Fibroblast of lung (primary cell): ENCODE measurements around the gene SMIM24. TPM values are rescaled to one million over a fixed set of nuclear protein-coding genes. Genes with fewer than 3 reads are reported as not detected.

Source experiments
- DNase-seq, 2 donors: peaks; one replicate each; pipeline versions ENCODE4 v3.0.0 to v3.0.0-alpha.2; 2010; ENCODE audit warnings: low read depth in 2 of 2
- H2AFZ ChIP-seq: 2 replicates; pipeline ENCODE4 v1.5.1; 2012; ENCODE audit warnings: low read length, control low read depth, inconsistent platforms
- H3K27ac ChIP-seq: 2 replicates; pipeline ENCODE4 v1.5.1; 2011; ENCODE audit warnings: low read length, control low read depth; ENCODE audit not compliant: insufficient read depth
- H3K27me3 ChIP-seq: 2 replicates; pipeline ENCODE4 v1.5.1; 2011; ENCODE audit warnings: mild to moderate bottlenecking, low read length; ENCODE audit not compliant: control insufficient read depth, insufficient read depth
- H3K36me3 ChIP-seq: 2 replicates; pipeline ENCODE4 v1.5.1; 2011; ENCODE audit warnings: low read length; ENCODE audit not compliant: control insufficient read depth, insufficient read depth
- H3K4me1 ChIP-seq: 2 replicates; pipeline ENCODE4 v1.5.1; 2011; ENCODE audit warnings: low read length; ENCODE audit not compliant: control insufficient read depth, insufficient read depth; ENCODE audit errors: extremely low read depth
- H3K4me2 ChIP-seq: 2 replicates; pipeline ENCODE4 v1.5.1; 2011; ENCODE audit warnings: low read length, control low read depth; ENCODE audit not compliant: insufficient read depth; ENCODE audit errors: extremely low read depth
- H3K4me3 ChIP-seq, 4 experiments: fragments of 200-600 bp in 1 of 4; sonication (generic) in 1 of 4; replicated peaks in 1 of 4; 2 replicates each; pipeline ENCODE4 v1.5.1; 2011 to 2016; ENCODE audit warnings: low read length in 4 of 4, low read depth in 3 of 4, mild to moderate bottlenecking in 3 of 4, control low read depth in 2 of 4, inconsistent platforms in 1 of 4, mixed read lengths in 1 of 4; ENCODE audit not compliant: insufficient read depth in 1 of 4; ENCODE audit errors: control extremely low read depth in 1 of 4
- H3K79me2 ChIP-seq: 2 replicates; pipeline ENCODE4 v1.5.1; 2012; ENCODE audit warnings: mild to moderate bottlenecking, low read length, inconsistent platforms; ENCODE audit not compliant: control insufficient read depth, insufficient read depth
- H3K9ac ChIP-seq: 2 replicates; pipeline ENCODE4 v1.5.1; 2011; ENCODE audit warnings: mild to moderate bottlenecking, low read length, control low read depth; ENCODE audit not compliant: insufficient read depth
- H3K9me3 ChIP-seq: 2 replicates; pipeline ENCODE4 v1.5.1; 2012; ENCODE audit warnings: low read depth, low read length; ENCODE audit not compliant: control insufficient read depth, insufficient read depth
- H4K20me1 ChIP-seq: 2 replicates; pipeline ENCODE4 v1.5.1; 2011; ENCODE audit warnings: low read length; ENCODE audit not compliant: control insufficient read depth, insufficient read depth; ENCODE audit errors: extremely low read depth
- EZH2 ChIP-seq: IDR thresholded peaks from 2 replicates; pipeline ENCODE4 v1.5.1; 2012; ENCODE audit warnings: low read length, control low read depth, mild to moderate bottlenecking; ENCODE audit errors: missing control alignments
- polyA plus RNA-seq, 2 donors: library from polyadenylated mRNA; depleted of rRNA in 1 of 2; stranded (reverse) in 1 of 2; unstranded in 1 of 2; fragments of >200 nt; gene quantifications; 2 replicates each; pipeline ENCODE4 v1.2.1, GENCODE V29; 2011 to 2012; ENCODE audit warnings: missing spikeins in 1 of 2
- total RNA-seq: library from RNA; depleted of rRNA; stranded (reverse); fragments of >200 nt; gene quantifications from 2 replicates; pipeline ENCODE4 v1.2.1, GENCODE V29; 2014
- TF ChIP-seq, protein P1 (sequence below), 2 donors: IDR thresholded peaks in 1 of 2; conservative IDR thresholded peaks in 1 of 2; 1 replicate in 1 of 2; 2 replicates in 1 of 2; pipeline ENCODE4 v1.5.1; 2011 to 2012; ENCODE audit warnings: low read length in 2 of 2, control low read depth in 1 of 2, inconsistent platforms in 1 of 2, low read depth in 1 of 2, mild to moderate bottlenecking in 1 of 2

Gene SMIM24
- total and polyA plus RNA-seq, 2 donors (not counting 1 experiment from before 2014, with no cell fraction given) = not detected

DNA sequence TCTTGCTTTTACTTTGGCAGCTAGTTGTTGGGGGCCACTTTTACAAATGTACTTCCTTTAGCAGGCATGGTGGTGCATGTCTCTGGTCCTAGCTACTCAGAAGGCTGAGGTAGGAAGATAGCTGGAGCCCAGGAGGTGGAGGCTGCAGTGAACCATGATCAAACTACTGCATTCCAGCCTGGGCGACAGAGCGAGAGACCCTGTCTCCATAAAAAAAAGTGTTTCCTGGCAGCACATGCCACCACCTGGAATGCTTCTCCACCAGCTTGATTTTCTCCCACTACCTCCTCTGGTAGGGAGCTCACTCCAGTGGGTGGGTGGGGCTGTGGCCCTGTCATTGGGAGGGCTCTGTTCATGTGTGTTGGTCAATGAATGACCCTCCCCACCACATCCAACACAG lies 38.3 kb upstream of the SMIM24 start:
- Histone ChIP-seq H3K9ac (no peak overlapping the region), H3K4me3 (no peak overlapping the region), H3K79me2 (peaks cover 78% of the 10 kb centered on the region), H3K9me3 (no peaks in the 10 kb centered on the region), H2AFZ (no peak overlapping the region), H3K4me2 (no peak overlapping the region), H3K36me3 (peaks cover 15% of the 10 kb centered on the region), H3K27me3 (no peaks in the 10 kb centered on the region), H4K20me1 (no peaks in the 10 kb centered on the region), H3K27ac (no peak overlapping the region), H3K4me1 (peaks cover 18% of the 10 kb centered on the region)
- no peak for DNase-seq
- TF ChIP-seq, protein P1, sequence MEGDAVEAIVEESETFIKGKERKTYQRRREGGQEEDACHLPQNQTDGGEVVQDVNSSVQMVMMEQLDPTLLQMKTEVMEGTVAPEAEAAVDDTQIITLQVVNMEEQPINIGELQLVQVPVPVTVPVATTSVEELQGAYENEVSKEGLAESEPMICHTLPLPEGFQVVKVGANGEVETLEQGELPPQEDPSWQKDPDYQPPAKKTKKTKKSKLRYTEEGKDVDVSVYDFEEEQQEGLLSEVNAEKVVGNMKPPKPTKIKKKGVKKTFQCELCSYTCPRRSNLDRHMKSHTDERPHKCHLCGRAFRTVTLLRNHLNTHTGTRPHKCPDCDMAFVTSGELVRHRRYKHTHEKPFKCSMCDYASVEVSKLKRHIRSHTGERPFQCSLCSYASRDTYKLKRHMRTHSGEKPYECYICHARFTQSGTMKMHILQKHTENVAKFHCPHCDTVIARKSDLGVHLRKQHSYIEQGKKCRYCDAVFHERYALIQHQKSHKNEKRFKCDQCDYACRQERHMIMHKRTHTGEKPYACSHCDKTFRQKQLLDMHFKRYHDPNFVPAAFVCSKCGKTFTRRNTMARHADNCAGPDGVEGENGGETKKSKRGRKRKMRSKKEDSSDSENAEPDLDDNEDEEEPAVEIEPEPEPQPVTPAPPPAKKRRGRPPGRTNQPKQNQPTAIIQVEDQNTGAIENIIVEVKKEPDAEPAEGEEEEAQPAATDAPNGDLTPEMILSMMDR (conservative IDR thresholded peaks at IDR 0.05 in 1 of 2, IDR thresholded peaks at IDR 0.05 in 1 of 2; ENCODE audit: low read depth in 1 of 2, low read length in 2 of 2) = no peak
- TF ChIP-seq EZH2 = no peak

DNA sequence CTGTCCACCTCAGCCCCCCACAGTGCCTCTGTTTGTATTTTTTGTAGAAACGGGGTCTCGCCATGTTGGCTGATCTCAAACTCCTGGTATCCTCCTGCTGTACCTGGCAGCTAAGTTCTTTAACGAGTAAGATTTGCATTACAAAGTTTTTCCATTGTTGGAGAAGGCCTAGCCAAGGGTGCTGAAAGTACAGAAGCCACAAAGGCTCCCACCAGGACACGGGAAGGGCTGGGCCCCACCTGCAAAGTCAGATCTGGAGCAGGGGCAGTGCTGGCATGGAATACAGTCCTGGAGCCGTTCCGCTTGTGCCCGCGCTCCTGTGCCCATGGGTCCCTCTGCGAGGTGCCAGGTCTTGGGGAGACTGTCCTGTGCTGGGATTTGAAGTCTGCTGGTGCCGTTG lies 37.9 kb upstream of the SMIM24 start:
- Histone ChIP-seq H3K4me3 (no peak overlapping the region), H3K9ac (no peak overlapping the region), H3K27ac (no peak overlapping the region), H2AFZ (no peak overlapping the region), H3K27me3 (no peaks in the 10 kb centered on the region), H3K79me2 (peaks cover 82% of the 10 kb centered on the region), H3K36me3 (peaks cover 11% of the 10 kb centered on the region), H3K9me3 (no peaks in the 10 kb centered on the region), H3K4me1 (peaks cover 18% of the 10 kb centered on the region), H4K20me1 (no peaks in the 10 kb centered on the region), H3K4me2 (no peak overlapping the region)
- DNase-seq = no peak
- no peak for TF ChIP-seq EZH2
- TF ChIP-seq, protein P1 (conservative IDR thresholded peaks at IDR 0.05 in 1 of 2, IDR thresholded peaks at IDR 0.05 in 1 of 2; ENCODE audit: low read depth in 1 of 2, low read length in 2 of 2) = no peak

DNA sequence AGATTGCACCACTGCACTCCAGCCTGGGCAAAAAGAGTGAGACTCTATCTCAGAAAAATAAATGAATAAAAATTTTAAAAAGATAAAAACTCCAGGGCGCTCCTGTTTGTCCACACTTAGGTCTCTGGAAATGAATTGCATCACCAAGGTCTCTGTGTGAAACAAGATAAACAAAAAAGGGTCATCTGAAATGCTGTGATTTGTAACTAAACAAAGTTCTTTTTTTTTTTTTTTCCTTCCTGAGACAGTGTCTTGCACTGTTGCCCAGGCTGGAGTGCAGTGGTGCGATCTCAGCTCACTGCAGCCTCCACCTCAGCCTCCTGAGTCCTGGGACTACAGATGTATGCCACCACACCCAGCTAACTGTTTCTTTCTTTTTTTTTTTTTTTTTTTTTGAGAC lies 37.3 kb upstream of the SMIM24 start:
- Histone ChIP-seq H4K20me1 (no peaks in the 10 kb centered on the region), H3K4me3 (no peak overlapping the region), H3K27ac (no peak overlapping the region), H3K4me1 (peaks cover 18% of the 10 kb centered on the region), H3K4me2 (no peak overlapping the region), H3K9me3 (no peaks in the 10 kb centered on the region), H3K9ac (no peak overlapping the region), H2AFZ (no peak overlapping the region), H3K27me3 (no peaks in the 10 kb centered on the region), H3K36me3 (peaks cover 9% of the 10 kb centered on the region), H3K79me2 (peaks cover 86% of the 10 kb centered on the region)
- no peak for DNase-seq
- TF ChIP-seq EZH2 = no peak
- TF ChIP-seq, protein P1 (conservative IDR thresholded peaks at IDR 0.05 in 1 of 2, IDR thresholded peaks at IDR 0.05 in 1 of 2; ENCODE audit: low read depth in 1 of 2, low read length in 2 of 2) = no peak
